Measurements from ENCODE around the gene UBL3.

Gene UBL3

DNA sequence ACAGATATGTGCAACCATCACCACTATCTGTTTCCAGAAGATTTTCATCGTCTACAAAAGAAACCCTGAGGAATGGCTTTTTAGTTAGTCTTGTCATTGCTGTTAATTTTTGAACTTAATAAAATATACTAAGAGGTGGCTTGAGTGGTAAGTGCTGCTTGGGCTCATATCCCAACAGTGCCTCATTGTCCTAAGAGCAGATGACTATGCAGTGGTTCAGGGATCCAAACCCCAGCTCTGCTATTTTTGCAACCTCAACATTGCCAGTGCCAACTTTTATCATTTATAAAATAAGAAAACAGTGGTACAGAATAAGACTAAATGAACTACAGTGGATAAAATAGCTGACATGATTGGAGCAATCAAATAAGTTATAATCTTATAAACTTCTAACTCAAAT is 131.7 kb downstream of the UBL3 start:
- DNase-seq (ENCODE audit: low read depth) = no peak
- TF ChIP-seq, protein P1, sequence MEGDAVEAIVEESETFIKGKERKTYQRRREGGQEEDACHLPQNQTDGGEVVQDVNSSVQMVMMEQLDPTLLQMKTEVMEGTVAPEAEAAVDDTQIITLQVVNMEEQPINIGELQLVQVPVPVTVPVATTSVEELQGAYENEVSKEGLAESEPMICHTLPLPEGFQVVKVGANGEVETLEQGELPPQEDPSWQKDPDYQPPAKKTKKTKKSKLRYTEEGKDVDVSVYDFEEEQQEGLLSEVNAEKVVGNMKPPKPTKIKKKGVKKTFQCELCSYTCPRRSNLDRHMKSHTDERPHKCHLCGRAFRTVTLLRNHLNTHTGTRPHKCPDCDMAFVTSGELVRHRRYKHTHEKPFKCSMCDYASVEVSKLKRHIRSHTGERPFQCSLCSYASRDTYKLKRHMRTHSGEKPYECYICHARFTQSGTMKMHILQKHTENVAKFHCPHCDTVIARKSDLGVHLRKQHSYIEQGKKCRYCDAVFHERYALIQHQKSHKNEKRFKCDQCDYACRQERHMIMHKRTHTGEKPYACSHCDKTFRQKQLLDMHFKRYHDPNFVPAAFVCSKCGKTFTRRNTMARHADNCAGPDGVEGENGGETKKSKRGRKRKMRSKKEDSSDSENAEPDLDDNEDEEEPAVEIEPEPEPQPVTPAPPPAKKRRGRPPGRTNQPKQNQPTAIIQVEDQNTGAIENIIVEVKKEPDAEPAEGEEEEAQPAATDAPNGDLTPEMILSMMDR (conservative IDR thresholded peaks at IDR 0.05; ENCODE audit: control insufficient read depth, insufficient read depth, low read depth, low read length) = no peak
- H3K4me3 ChIP-seq (ENCODE audit: control insufficient read depth, low read depth, low read length) = no peak overlapping the region

DNA sequence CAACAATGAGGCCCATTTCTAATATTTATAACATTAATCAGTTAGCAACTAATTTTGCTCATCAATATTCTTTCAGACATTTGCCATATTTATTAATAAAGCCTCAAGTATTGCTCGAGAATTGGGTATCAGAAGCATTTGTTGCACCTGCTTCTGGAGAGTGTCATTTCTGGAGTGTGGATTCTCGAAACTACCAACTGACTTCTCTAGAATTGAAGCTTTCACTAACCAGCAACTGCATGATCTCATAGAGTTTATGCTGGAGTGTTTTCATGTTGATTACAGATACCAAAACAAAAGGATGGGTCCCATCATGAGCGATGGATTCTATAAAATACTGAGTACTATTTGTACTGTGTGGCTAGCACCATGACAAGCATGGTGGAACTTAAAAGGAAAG is 133.9 kb downstream of the UBL3 start:
- no peak for DNase-seq (ENCODE audit: low read depth)
- H3K4me3 ChIP-seq (ENCODE audit: control insufficient read depth, low read depth, low read length) = no peak overlapping the region
- TF ChIP-seq, protein P1 (conservative IDR thresholded peaks at IDR 0.05; ENCODE audit: control insufficient read depth, insufficient read depth, low read depth, low read length) = no peak

Data from fibroblast of mammary gland (primary cell).